Smooth muscle cell (in vitro differentiated cells): ENCODE data around the gene PARP1. TPM values are rescaled to one million over a fixed set of nuclear protein-coding genes. Genes with fewer than 3 reads are reported as not detected.

ENCODE experiments used
- DNase-seq: peaks from one replicate; lab custom pipeline; 2025; ENCODE audit not compliant: unreplicated experiment; lab: John Stamatoyannopoulos, UW
- H2AFZ ChIP-seq: fragments of 200-600 bp; sonication (generic); 2 replicates; pipeline ENCODE4 v1.6.0; 2016; ENCODE audit warnings: antibody characterized with exemption, low read depth, mild to moderate bottlenecking
- H3F3A ChIP-seq: fragments of 200-600 bp; sonication (generic); 2 replicates; pipeline ENCODE4 v1.6.0; 2017; ENCODE audit warnings: antibody characterized with exemption, low read depth
- H3K27ac ChIP-seq: fragments of 200-600 bp; sonication (generic); 2 replicates; pipeline ENCODE4 v1.5.1; 2016; ENCODE audit warnings: low read depth, mild to moderate bottlenecking
- H3K27me3 ChIP-seq: fragments of 200-600 bp; sonication (generic); 2 replicates; pipeline ENCODE4 v1.6.1; 2016; ENCODE audit warnings: low read depth, mild to moderate bottlenecking
- H3K36me3 ChIP-seq: fragments of 200-600 bp; sonication (generic); 2 replicates; pipeline ENCODE4 v1.5.1; 2016; ENCODE audit warnings: low read depth
- H3K4me1 ChIP-seq: fragments of 200-600 bp; sonication (generic); 2 replicates; pipeline ENCODE4 v1.5.1; 2016; ENCODE audit warnings: low read depth
- H3K4me2 ChIP-seq: fragments of 200-600 bp; sonication (generic); 2 replicates; pipeline ENCODE4 v1.6.0; 2016; ENCODE audit warnings: mild to moderate bottlenecking
- H3K4me3 ChIP-seq: fragments of 200-600 bp; sonication (generic); 2 replicates; pipeline ENCODE4 v1.5.1; 2016; ENCODE audit warnings: mild to moderate bottlenecking
- H3K79me2 ChIP-seq: fragments of 200-600 bp; sonication (generic); 2 replicates; pipeline ENCODE4 v1.6.0; 2016; ENCODE audit warnings: low read depth, mild to moderate bottlenecking
- H3K9ac ChIP-seq: fragments of 200-600 bp; sonication (generic); 2 replicates; pipeline ENCODE4 v1.6.0; 2016; ENCODE audit warnings: low read depth
- H3K9me3 ChIP-seq: fragments of 200-600 bp; sonication (generic); replicated peaks from 2 replicates; pipeline ENCODE4 v1.5.1; 2016; ENCODE audit warnings: low read depth
- H4K20me1 ChIP-seq: fragments of 200-600 bp; sonication (generic); 2 replicates; pipeline ENCODE4 v1.6.0; 2016; ENCODE audit warnings: low read depth
- CTCF ChIP-seq: fragments of 200-600 bp; sonication (generic); IDR thresholded peaks from 2 replicates; pipeline ENCODE4 v1.5.1; 2017; ENCODE audit warnings: borderline replicate concordance, mild to moderate bottlenecking, antibody characterized with exemption; ENCODE audit not compliant: insufficient read depth, poor library complexity, severe bottlenecking
- WGBS: methylation state at CpG from one replicate; pipeline ENCODE4 v1.1.7; 2016; ENCODE audit warnings: low lambda C conversion rate; 5-methylcytosine and 5-hydroxymethylcytosine counted together
- polyA plus RNA-seq: library from polyadenylated mRNA; unstranded; fragments of >200 nt; fragmentation: Nextera tagmentation; extraction: Ambion mirVana; gene quantifications from 2 replicates; pipeline ENCODE4 v1.2.1, GENCODE V29; 2016
- total RNA-seq: library from RNA; depleted of rRNA; stranded (reverse); fragments of >200 nt; gene quantifications from 2 replicates; pipeline ENCODE4 v1.2.3, GENCODE V29; 2014

PARP1 gene
- total and polyA plus RNA-seq, 2 experiments from 2014 or later, result 27.4 to 38.5 TPM

GRCh38 chr1:226429858-226430715 is 22.2 kb upstream of the PARP1 start:
- Histone ChIP-seq H4K20me1 (no peaks in the 10 kb centered on the region), H3K27me3 (no peaks in the 10 kb centered on the region), H3K9ac (no peak overlapping the region), H3K4me2 (no peak overlapping the region), H3K79me2 (no peaks in the 10 kb centered on the region), H3K36me3 (no peaks in the 10 kb centered on the region), H3K9me3 (no peaks in the 10 kb centered on the region), H3K27ac (no peak overlapping the region), H3K4me3 (no peak overlapping the region), H3K4me1 (no peaks in the 10 kb centered on the region), H3F3A (no peaks in the 10 kb centered on the region), H2AFZ (no peak overlapping the region)
- no peak for DNase-seq
- no peak for TF ChIP-seq CTCF
- WGBS, result 94% methylated on average over 14 of the region's 14 CpGs

- WGBS, result 42% methylated on average over 12 of the region's 12 CpGs
- DNase-seq, result no peak
- H3K27me3 ChIP-seq, result no peaks in the 10 kb centered on the region
- no peak overlapping the region for H3K4me2 ChIP-seq
- H3K4me1 ChIP-seq, result peaks cover 6% of the 10 kb centered on the region
- no peaks in the 10 kb centered on the region for H4K20me1 ChIP-seq
- H2AFZ ChIP-seq, result no peak overlapping the region
- no peak overlapping the region for H3K9ac ChIP-seq
- no peaks in the 10 kb centered on the region for H3K36me3 ChIP-seq
- no peak overlapping the region for H3K27ac ChIP-seq
- TF ChIP-seq CTCF, result no peak
- no peaks in the 10 kb centered on the region for H3K79me2 ChIP-seq
- H3F3A ChIP-seq, result no peaks in the 10 kb centered on the region
- H3K4me3 ChIP-seq, result no peak overlapping the region
- no peaks in the 10 kb centered on the region for H3K9me3 ChIP-seq
Observed at GRCh38 chr1:226428791-226429461, 21.0 kb upstream of the PARP1 start.

- H3K4me3 ChIP-seq, result no peak overlapping the region
- TF ChIP-seq CTCF, result no peak
- H3K4me2 ChIP-seq, result no peak overlapping the region
- H3K79me2 ChIP-seq, result no peaks in the 10 kb centered on the region
- WGBS, result 89% methylated on average over 5 of the region's 5 CpGs
- H3K9ac ChIP-seq, result no peak overlapping the region
- no peaks in the 10 kb centered on the region for H3F3A ChIP-seq
- no peaks in the 10 kb centered on the region for H3K9me3 ChIP-seq
- no peak for DNase-seq
- no peak overlapping the region for H3K27ac ChIP-seq
- H3K27me3 ChIP-seq, result no peaks in the 10 kb centered on the region
- no peaks in the 10 kb centered on the region for H3K36me3 ChIP-seq
- H4K20me1 ChIP-seq, result no peaks in the 10 kb centered on the region
- H3K4me1 ChIP-seq, result peaks cover 6% of the 10 kb centered on the region
- H2AFZ ChIP-seq, result no peak overlapping the region
Observed at GRCh38 chr1:226428348-226428747, 20.5 kb upstream of the PARP1 start.
